ENCODE results near the gene CEP350.

CEP350 gene

GRCh38 chr1:180042988-180043622 is 88.5 kb downstream of the CEP350 start:
- ATAC-seq (replicated peaks) (no peak), DNase-seq (no peak)
- H3K4me3 Mint-ChIP-seq, result no peak overlapping the region
- H3K27ac Mint-ChIP-seq, result no peak overlapping the region
- no peaks in the 10 kb centered on the region for H3K9me3 Mint-ChIP-seq
- H3K36me3 Mint-ChIP-seq, result peaks cover 39 to 56% of the 10 kb centered on the region in 2 donors
- no peaks in the 10 kb centered on the region for H3K27me3 Mint-ChIP-seq
- H3K4me1 Mint-ChIP-seq, result no peaks in the 10 kb centered on the region

- no peak overlapping the region for H3K27ac Mint-ChIP-seq
- H3K27me3 Mint-ChIP-seq, result no peaks in the 10 kb centered on the region
- H3K36me3 Mint-ChIP-seq, result peaks cover 38 to 56% of the 10 kb centered on the region in 2 donors
- H3K4me1 Mint-ChIP-seq, result no peaks in the 10 kb centered on the region
- H3K9me3 Mint-ChIP-seq, result no peaks in the 10 kb centered on the region
- no peak overlapping the region for H3K4me3 Mint-ChIP-seq
- ATAC-seq (replicated peaks), result no peak
- no peak for DNase-seq
Observed at GRCh38 chr1:180043785-180044184, 89.2 kb downstream of the CEP350 start.

- no peaks in the 10 kb centered on the region for H3K27me3 Mint-ChIP-seq
- no peaks in the 10 kb centered on the region for H3K9me3 Mint-ChIP-seq
- no peaks in the 10 kb centered on the region for H3K4me1 Mint-ChIP-seq
- peaks cover 37 to 60% of the 10 kb centered on the region in 2 donors for H3K36me3 Mint-ChIP-seq
- H3K27ac Mint-ChIP-seq, result no peak overlapping the region
- no peak overlapping the region for H3K4me3 Mint-ChIP-seq
- DNase-seq, result no peak
- no peak for ATAC-seq (replicated peaks)
Observed at GRCh38 chr1:180046674-180047073, 92.1 kb downstream of the CEP350 start.

GRCh38 chr1:180053594-180054567 is 99.3 kb downstream of the CEP350 start:
- H3K36me3 Mint-ChIP-seq, result peaks cover 28 to 46% of the 10 kb centered on the region in 2 donors
- no peak overlapping the region for H3K4me3 Mint-ChIP-seq
- peak overlapping the region; percentile 67 for H3K27ac Mint-ChIP-seq
- ATAC-seq (replicated peaks) (no peak), DNase-seq (no peak)
- no peaks in the 10 kb centered on the region for H3K9me3 Mint-ChIP-seq
- H3K27me3 Mint-ChIP-seq, result no peaks in the 10 kb centered on the region
- peaks cover 7 to 18% of the 10 kb centered on the region in 2 donors for H3K4me1 Mint-ChIP-seq

GRCh38 chr1:180057883-180058396 is 103.3 kb downstream of the CEP350 start:
- peak overlapping the region; percentile 87 for H3K27ac Mint-ChIP-seq
- no peak for DNase-seq
- no peaks in the 10 kb centered on the region for H3K27me3 Mint-ChIP-seq
- peak overlapping the region; percentile 10 to 37 for H3K4me3 Mint-ChIP-seq
- peak; percentile 63 to 71 for ATAC-seq (replicated peaks)
- H3K36me3 Mint-ChIP-seq, result peaks cover 25 to 44% of the 10 kb centered on the region in 2 donors
- H3K4me1 Mint-ChIP-seq, result peaks cover 7 to 20% of the 10 kb centered on the region in 2 donors
- no peaks in the 10 kb centered on the region for H3K9me3 Mint-ChIP-seq

- Mint-ChIP-seq H3K27me3 (no peaks in the 10 kb centered on the region), H3K4me3 (no peak overlapping the region), H3K36me3 (peaks cover 20 to 35% of the 10 kb centered on the region in 2 donors), H3K9me3 (no peaks in the 10 kb centered on the region), H3K4me1 (peaks cover 7 to 20% of the 10 kb centered on the region in 2 donors), H3K27ac (no peak overlapping the region)
- DNase-seq, result no peak
- ATAC-seq (replicated peaks), result no peak
Observed at GRCh38 chr1:180061019-180061418, 106.4 kb downstream of the CEP350 start.

GRCh38 chr1:180062452-180062971 is 107.9 kb downstream of the CEP350 start:
- Mint-ChIP-seq H3K4me1 (peaks cover 4 to 14% of the 10 kb centered on the region in 2 donors), H3K4me3 (no peak overlapping the region), H3K9me3 (no peaks in the 10 kb centered on the region), H3K27ac (no peak overlapping the region), H3K36me3 (peaks cover 18 to 29% of the 10 kb centered on the region in 2 donors), H3K27me3 (no peaks in the 10 kb centered on the region)
- no peak for DNase-seq
- no peak for ATAC-seq (replicated peaks)

- H3K9me3 Mint-ChIP-seq, result no peaks in the 10 kb centered on the region
- no peak overlapping the region for H3K27ac Mint-ChIP-seq
- no peak overlapping the region for H3K4me3 Mint-ChIP-seq
- no peak for ATAC-seq (replicated peaks)
- peaks cover 18 to 30% of the 10 kb centered on the region in 2 donors for H3K36me3 Mint-ChIP-seq
- H3K27me3 Mint-ChIP-seq, result no peaks in the 10 kb centered on the region
- no peaks in the 10 kb centered on the region for H3K4me1 Mint-ChIP-seq
- no peak for DNase-seq
Observed at GRCh38 chr1:180065408-180065807, 110.8 kb downstream of the CEP350 start.

- no peak for DNase-seq
- no peaks in the 10 kb centered on the region for H3K4me1 Mint-ChIP-seq
- no peak overlapping the region for H3K27ac Mint-ChIP-seq
- no peaks in the 10 kb centered on the region for H3K9me3 Mint-ChIP-seq
- H3K36me3 Mint-ChIP-seq, result peaks cover 21 to 31% of the 10 kb centered on the region in 2 donors
- no peak for ATAC-seq (replicated peaks)
- no peaks in the 10 kb centered on the region for H3K27me3 Mint-ChIP-seq
- H3K4me3 Mint-ChIP-seq, result no peak overlapping the region
Observed at GRCh38 chr1:180066150-180066549, 111.5 kb downstream of the CEP350 start.

GRCh38 chr1:180070286-180070685 is 115.7 kb downstream of the CEP350 start:
- no peak overlapping the region for H3K4me3 Mint-ChIP-seq
- no peak for DNase-seq
- no peaks in the 10 kb centered on the region for H3K9me3 Mint-ChIP-seq
- H3K27ac Mint-ChIP-seq, result no peak overlapping the region
- ATAC-seq (replicated peaks), result no peak
- H3K4me1 Mint-ChIP-seq, result no peaks in the 10 kb centered on the region
- H3K36me3 Mint-ChIP-seq, result peaks cover 23 to 29% of the 10 kb centered on the region in 2 donors
- H3K27me3 Mint-ChIP-seq, result no peaks in the 10 kb centered on the region

GRCh38 chr1:180071759-180072158 is 117.1 kb downstream of the CEP350 start:
- no peaks in the 10 kb centered on the region for H3K4me1 Mint-ChIP-seq
- H3K4me3 Mint-ChIP-seq, result no peak overlapping the region
- DNase-seq (no peak), ATAC-seq (replicated peaks) (no peak)
- H3K27me3 Mint-ChIP-seq, result no peaks in the 10 kb centered on the region
- no peaks in the 10 kb centered on the region for H3K9me3 Mint-ChIP-seq
- H3K27ac Mint-ChIP-seq, result no peak overlapping the region
- peaks cover 27 to 35% of the 10 kb centered on the region in 2 donors for H3K36me3 Mint-ChIP-seq

- ATAC-seq (replicated peaks) (peak in 1 of 2 donors; percentile 54), DNase-seq (no peak)
- Mint-ChIP-seq H3K36me3 (peaks cover 20 to 22% of the 10 kb centered on the region in 2 donors), H3K27ac (no peak overlapping the region), H3K4me3 (no peak overlapping the region), H3K4me1 (no peaks in the 10 kb centered on the region), H3K27me3 (no peaks in the 10 kb centered on the region), H3K9me3 (no peaks in the 10 kb centered on the region)
Observed at GRCh38 chr1:180080439-180080838, 125.8 kb downstream of the CEP350 start.

GRCh38 chr1:180081474-180081873 is 126.9 kb downstream of the CEP350 start:
- Mint-ChIP-seq H3K4me3 (no peak overlapping the region), H3K36me3 (peaks cover 18 to 22% of the 10 kb centered on the region in 2 donors)

GRCh38 chr1:180083164-180083563 is 128.6 kb downstream of the CEP350 start:
- Mint-ChIP-seq H3K4me1 (no peaks in the 10 kb centered on the region), H3K27ac (no peak overlapping the region), H3K36me3 (peaks cover 14 to 19% of the 10 kb centered on the region in 2 donors), H3K27me3 (no peaks in the 10 kb centered on the region), H3K4me3 (no peak overlapping the region), H3K9me3 (no peaks in the 10 kb centered on the region)
- DNase-seq (no peak), ATAC-seq (replicated peaks) (no peak)

More at GRCh38 chr1:180081474-180081873, 126.9 kb downstream of the CEP350 start:
- ATAC-seq (replicated peaks) (no peak), DNase-seq (no peak)
- Mint-ChIP-seq H3K27me3 (no peaks in the 10 kb centered on the region), H3K4me1 (no peaks in the 10 kb centered on the region), H3K27ac (no peak overlapping the region), H3K9me3 (no peaks in the 10 kb centered on the region)

Data from stimulated activated naive B cell treated with anti-CD40 and anti-IgM and Interleukin-4, amounts not matched to agents 10 μg/mL and 1 μg/mL and 100 μg/mL, for 72 hours (primary cell).